Urinary bladder (tissue), 4 donors: Measurements from ENCODE around the gene SOX14. TPM values are rescaled to one million over a fixed set of nuclear protein-coding genes. Genes with fewer than 3 reads are reported as not detected.

Experiments
- DNase-seq: peaks from one replicate; pipeline ENCODE4 v3.0.0-alpha.2; 2015; ENCODE audit errors: extremely low spot score
- H3K27ac ChIP-seq: one replicate; pipeline ENCODE4 v1.5.1; 2013; ENCODE audit warnings: low read depth, mild to moderate bottlenecking, moderate library complexity
- H3K36me3 ChIP-seq: one replicate; pipeline ENCODE4 v1.6.1; 2013; ENCODE audit warnings: mild to moderate bottlenecking, moderate library complexity; ENCODE audit not compliant: insufficient read depth
- H3K4me1 ChIP-seq: one replicate; pipeline ENCODE4 v1.6.1; 2013; ENCODE audit warnings: mild to moderate bottlenecking, moderate library complexity; ENCODE audit not compliant: insufficient read depth
- H3K4me3 ChIP-seq: one replicate; pipeline ENCODE4 v1.5.1; 2013; ENCODE audit warnings: low read depth, low read length
- WGBS: extraction: QIAGEN DNeasy Blood & Tissue Kit; methylation state at CpG from one replicate; pipeline ENCODE4 v1.1.7; 2013; 5-methylcytosine and 5-hydroxymethylcytosine counted together
- polyA plus RNA-seq: library from polyadenylated mRNA; stranded (reverse); fragments of 200-250 nt; gene quantifications from one replicate; pipeline ENCODE4 v1.2.3, GENCODE V29; 2013
- total RNA-seq: library from RNA; depleted of rRNA; stranded (reverse); fragments of >200 nt; gene quantifications from one replicate; pipeline ENCODE4 v1.2.3, GENCODE V29; 2014
- donor health status: healthy with polysubstance abuse.
- donor health status: healthy.

The SOX14 gene
- total RNA-seq: not detected
- polyA plus RNA-seq: not detected

GRCh38 chr3:137764001-137764433, at the start of gene SOX14:
Gene SOX14, plus strand, starts transcription at chr3:137764315. Its CDS starts 470 bp downstream, at chr3:137764785.
- no peaks in the 10 kb centered on the region for H3K36me3 ChIP-seq
- H3K4me1 ChIP-seq: no peaks in the 10 kb centered on the region
- H3K4me3 ChIP-seq: no peak within 1 kb of the TSS
- no peak for DNase-seq
- H3K27ac ChIP-seq: no peak within 1 kb of the TSS
- under 1% methylated on average over 30 of the region's 30 CpGs for WGBS

DNA sequence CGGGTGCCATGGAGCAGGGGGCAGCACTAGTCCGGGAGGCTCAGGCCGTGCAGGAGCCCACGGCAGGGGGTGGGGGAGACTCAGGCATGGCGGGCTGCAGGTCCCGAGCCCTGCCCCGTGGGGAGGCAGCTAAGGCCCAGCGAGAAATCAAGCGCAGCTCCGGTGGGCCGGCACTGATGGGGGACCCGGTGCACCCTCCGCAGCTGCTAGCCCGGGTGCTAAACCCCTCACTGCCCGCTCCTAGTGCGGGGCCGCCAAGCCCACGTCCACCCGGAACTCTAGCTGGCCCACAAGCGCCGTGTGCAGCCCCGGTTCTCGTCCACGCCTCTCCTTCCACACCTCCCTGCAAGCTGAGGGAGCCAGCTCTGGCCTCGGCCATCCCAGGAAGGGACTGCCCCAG, 49.6 kb upstream of the SOX14 start:
- Histone ChIP-seq H3K27ac (no peak overlapping the region), H3K4me3 (no peak overlapping the region), H3K36me3 (no peaks in the 10 kb centered on the region), H3K4me1 (no peaks in the 10 kb centered on the region)
- DNase-seq: no peak
- WGBS: 93% methylated on average over 25 of the region's 25 CpGs

GRCh38 chr3:137724240-137724639, 39.9 kb upstream of the SOX14 start:
- Histone ChIP-seq H3K4me1 (no peaks in the 10 kb centered on the region), H3K27ac (no peak overlapping the region), H3K4me3 (no peak overlapping the region), H3K36me3 (no peaks in the 10 kb centered on the region)
- DNase-seq: no peak

GRCh38 chr3:137737208-137737607, 26.9 kb upstream of the SOX14 start:
- WGBS: 70% methylated on average over 2 of the region's 2 CpGs
- no peak overlapping the region for H3K4me3 ChIP-seq

DNA sequence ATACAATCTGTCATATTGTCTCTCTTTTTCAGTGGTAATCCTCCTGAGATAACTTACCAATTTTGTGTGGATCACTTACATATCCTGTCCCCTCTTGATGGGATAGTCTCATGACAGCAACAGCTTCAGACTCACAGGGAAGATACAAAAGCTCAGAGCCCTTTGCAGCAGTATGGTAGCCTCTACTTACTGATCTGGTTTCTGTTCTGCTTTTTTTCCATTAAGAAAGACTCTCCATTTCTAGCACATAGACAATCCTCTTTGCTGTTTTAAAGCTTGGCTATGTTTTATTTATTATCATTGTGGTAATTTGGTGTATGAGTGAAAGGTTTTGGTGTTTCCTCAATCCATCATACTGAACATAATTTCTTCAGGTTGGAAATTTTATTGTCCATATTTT, 25.4 kb upstream of the SOX14 start:
- H3K36me3 ChIP-seq: no peaks in the 10 kb centered on the region
- H3K27ac ChIP-seq: no peak overlapping the region
- no peaks in the 10 kb centered on the region for H3K4me1 ChIP-seq
- DNase-seq: no peak
- H3K4me3 ChIP-seq: no peak overlapping the region

More at GRCh38 chr3:137737208-137737607, 26.9 kb upstream of the SOX14 start:
- Histone ChIP-seq H3K36me3 (no peaks in the 10 kb centered on the region), H3K4me1 (no peaks in the 10 kb centered on the region), H3K27ac (no peak overlapping the region)
- DNase-seq: no peak

DNA sequence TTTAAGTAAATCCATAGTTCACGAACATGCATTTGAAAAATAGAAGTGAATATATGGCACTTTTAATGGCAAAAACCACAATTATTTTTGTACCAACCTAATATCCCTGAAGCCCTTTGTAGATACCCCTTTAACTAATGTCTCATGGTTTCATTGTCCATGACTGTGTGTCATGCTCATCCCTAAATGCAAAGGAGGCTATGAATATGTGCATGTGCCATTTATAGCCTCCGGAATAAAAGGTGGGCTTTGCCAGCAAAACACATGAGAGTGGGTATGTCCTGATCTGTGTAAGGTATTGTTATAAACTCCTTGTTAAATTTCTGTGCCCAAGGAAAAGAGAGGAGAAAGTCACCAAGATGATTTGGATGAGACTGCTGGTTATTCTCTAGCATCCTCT, 20.5 kb upstream of the SOX14 start:
- H3K36me3 ChIP-seq: no peaks in the 10 kb centered on the region
- 81% methylated on average over 2 of the region's 2 CpGs for WGBS
- no peak overlapping the region for H3K27ac ChIP-seq

GRCh38 chr3:137746808-137747207, 17.3 kb upstream of the SOX14 start:
- Histone ChIP-seq H3K27ac (no peak overlapping the region), H3K4me1 (no peaks in the 10 kb centered on the region), H3K4me3 (no peak overlapping the region), H3K36me3 (no peaks in the 10 kb centered on the region)
- 39% methylated on average over 3 of the region's 3 CpGs for WGBS
- DNase-seq: no peak

More for the DNA sequence above, 20.5 kb upstream of the SOX14 start:
- Histone ChIP-seq H3K4me3 (no peak overlapping the region), H3K4me1 (no peaks in the 10 kb centered on the region)
- no peak for DNase-seq

DNA sequence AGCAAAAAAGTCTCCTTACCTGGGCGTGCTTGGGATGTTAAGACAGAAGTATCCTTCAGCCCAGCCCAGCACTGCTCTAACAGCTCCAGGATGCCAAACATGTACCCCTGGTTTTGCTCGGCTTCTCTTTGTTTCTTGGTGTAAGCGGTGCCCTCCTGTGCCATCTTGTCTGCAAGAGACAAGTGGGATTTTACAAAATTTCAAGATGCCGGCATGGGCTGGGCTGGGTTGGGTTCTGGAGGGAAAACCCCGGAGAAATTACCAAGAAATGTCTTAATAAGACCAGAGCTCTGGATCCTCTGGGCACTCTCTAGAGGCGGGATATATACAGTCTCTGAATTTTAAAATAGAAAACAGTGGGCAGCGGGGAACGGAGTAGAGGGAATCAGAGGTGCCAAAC, 4.6 kb upstream of the SOX14 start:
- 28% methylated on average over 8 of the region's 8 CpGs for WGBS
- no peak for DNase-seq
- Histone ChIP-seq H3K4me1 (no peaks in the 10 kb centered on the region), H3K36me3 (no peaks in the 10 kb centered on the region), H3K4me3 (no peak overlapping the region), H3K27ac (no peak overlapping the region)

GRCh38 chr3:137760341-137761098, 3.6 kb upstream of the SOX14 start:
- no peaks in the 10 kb centered on the region for H3K36me3 ChIP-seq
- 5% methylated on average over 28 of the region's 28 CpGs for WGBS
- no peak overlapping the region for H3K27ac ChIP-seq
- DNase-seq: no peak
- H3K4me3 ChIP-seq: no peak overlapping the region
- no peaks in the 10 kb centered on the region for H3K4me1 ChIP-seq

DNA sequence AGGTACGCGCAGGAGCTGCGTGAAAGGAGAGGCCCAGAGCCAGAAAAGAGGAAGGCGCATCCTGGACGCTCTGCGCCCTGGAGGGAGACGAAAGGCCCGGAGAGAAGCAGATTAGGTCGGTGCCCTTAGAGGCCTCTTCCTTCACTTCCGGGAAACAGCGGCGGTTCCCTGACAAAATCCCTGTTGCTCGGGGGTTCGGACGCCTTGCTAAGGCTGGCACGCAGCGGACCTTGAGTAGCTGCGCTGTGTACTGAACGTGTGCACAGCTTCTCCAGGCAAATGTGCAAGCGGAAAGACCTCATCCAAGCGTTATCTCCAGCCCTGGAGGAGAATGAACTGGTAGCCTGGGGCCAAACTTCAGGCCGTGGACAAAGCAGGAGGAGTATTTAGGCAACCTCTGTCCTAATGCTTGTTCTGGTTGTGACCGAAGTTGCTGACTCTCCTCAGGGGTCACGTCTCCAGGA, 3.0 kb upstream of the SOX14 start:
- Histone ChIP-seq H3K4me3 (no peak overlapping the region), H3K27ac (no peak overlapping the region), H3K4me1 (no peaks in the 10 kb centered on the region), H3K36me3 (no peaks in the 10 kb centered on the region)
- WGBS: 3% methylated on average over 24 of the region's 24 CpGs
- DNase-seq: no peak

DNA sequence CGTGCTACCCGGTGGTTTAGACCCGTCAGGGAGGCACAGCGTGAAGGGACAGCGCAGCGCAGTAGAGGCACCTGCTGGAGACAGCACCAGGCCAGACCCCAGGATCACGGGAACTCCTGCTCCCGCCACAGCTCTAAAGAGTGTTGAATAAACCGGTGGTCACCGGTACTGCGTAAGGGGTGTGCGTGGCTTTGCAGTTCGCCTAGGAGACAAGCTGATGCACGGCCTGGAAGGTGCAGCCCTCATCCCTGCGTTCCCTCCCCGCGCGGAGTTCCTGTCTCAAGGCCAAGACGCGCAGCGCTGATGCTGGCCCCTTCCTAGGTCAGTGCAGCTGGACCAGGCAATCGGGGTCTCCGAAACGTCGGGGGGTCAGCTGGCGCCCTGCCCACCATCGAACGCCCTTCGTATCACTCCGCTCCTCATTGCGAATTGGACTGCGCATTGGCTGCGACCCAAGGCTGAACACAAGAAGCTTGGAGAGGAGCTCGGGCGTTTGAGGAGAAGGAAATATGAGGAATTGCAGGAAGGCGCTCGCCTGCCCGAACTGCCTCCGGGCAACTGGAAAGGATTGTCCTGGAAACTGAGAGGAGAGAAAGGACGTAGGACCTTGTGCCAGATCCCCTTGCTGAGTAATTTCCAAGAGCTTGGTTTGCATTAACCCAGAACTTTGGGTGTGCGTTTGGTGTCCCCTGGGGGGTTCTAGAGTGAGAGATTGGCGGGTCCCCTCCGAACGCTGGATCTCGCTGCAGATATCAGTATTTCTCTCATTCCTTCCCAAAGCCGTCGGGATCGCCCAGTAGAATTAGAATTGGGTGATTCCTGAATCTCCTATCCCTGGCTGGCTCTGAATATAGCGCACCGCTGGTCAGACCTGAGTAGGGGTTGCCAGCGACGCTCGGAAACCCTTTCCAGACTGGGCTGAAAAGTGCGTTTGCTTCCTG, 2.3 kb upstream of the SOX14 start:
- Histone ChIP-seq H3K36me3 (no peaks in the 10 kb centered on the region), H3K4me1 (no peaks in the 10 kb centered on the region), H3K4me3 (no peak overlapping the region), H3K27ac (no peak overlapping the region)
- no peak for DNase-seq
- WGBS: 2% methylated on average over 54 of the region's 54 CpGs

DNA sequence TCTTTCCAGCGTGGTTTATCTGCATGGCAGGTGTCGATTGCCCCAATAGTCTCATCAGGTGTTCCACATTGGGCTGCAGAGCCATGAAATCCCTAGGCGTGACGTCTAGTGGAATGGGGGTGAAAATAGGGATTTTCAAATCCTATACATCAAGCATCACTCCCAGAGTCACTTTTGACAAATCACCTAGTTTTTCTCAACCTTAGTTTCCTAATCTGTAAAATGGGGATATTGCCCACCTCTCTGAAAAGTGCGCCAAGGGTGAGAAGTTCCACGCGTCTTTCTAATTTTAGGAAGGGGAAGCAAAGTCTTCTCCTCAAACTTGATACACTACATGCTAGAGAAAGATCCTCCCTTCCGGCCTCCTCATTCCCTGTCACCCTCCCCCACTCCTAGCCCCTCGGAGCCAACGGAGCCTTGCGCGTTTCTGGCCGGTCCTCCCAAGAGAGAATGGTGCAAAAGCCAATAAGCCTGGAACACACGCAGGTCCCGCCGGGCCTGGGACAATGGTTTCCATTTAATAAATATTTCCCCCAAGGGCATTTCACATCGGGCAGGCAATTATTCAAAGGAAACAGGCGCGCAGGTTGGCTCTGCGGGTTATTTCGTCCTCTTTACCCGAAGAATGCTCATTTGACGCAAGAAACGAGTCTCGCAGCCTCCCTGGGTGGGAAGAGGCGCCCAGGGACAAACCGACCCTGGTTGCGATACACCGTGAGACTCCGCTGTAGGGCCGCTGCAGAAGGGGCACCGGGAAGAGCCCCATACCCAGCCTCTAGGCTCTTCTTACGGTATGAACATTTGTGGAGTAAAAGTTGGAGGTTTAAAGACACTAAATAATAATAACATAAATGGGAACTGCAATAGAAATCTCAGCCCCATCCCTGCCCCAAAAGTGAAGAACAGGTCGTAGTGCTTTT, 1.2 kb upstream of the SOX14 start:
- Histone ChIP-seq H3K27ac (no peak overlapping the region), H3K4me1 (no peaks in the 10 kb centered on the region), H3K36me3 (no peaks in the 10 kb centered on the region), H3K4me3 (no peak overlapping the region)
- WGBS: 3% methylated on average over 34 of the region's 34 CpGs
- DNase-seq: no peak

DNA sequence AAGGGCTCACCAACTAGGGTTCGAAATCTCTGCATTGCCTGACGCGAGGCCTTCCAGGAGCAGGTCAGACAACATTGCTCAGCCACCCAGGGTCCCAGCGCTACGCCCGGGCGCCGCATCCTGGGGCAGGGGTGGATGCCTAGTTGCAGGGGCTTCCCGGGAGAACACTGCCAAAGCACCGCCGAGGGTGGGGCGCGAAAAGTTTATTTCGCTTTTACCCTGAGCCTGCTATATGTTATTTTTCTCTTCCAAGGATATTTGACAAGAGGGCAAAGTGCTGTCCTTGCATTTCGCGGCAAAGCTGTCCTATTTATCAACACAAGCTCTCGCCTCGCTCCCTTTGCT, 549 bp upstream of the SOX14 start:
- no peak overlapping the region for H3K4me3 ChIP-seq
- H3K27ac ChIP-seq: no peak overlapping the region
- no peaks in the 10 kb centered on the region for H3K4me1 ChIP-seq
- 1% methylated on average over 18 of the region's 18 CpGs for WGBS
- H3K36me3 ChIP-seq: no peaks in the 10 kb centered on the region
- DNase-seq: no peak
